ENCODE measurements around the gene PPP1R15A. TPM values are rescaled to one million over a fixed set of nuclear protein-coding genes. Genes with fewer than 3 reads are reported as not detected.
A peak's percentile ranks its signal among the peaks of the same experiment; 100 is the strongest.

PPP1R15A gene
- total and polyA plus RNA-seq, 2 of the 8 experiments (the other 6 are each of a cell fraction or from before 2014, with no cell fraction given): 4.1 to 14.0 TPM

DNA sequence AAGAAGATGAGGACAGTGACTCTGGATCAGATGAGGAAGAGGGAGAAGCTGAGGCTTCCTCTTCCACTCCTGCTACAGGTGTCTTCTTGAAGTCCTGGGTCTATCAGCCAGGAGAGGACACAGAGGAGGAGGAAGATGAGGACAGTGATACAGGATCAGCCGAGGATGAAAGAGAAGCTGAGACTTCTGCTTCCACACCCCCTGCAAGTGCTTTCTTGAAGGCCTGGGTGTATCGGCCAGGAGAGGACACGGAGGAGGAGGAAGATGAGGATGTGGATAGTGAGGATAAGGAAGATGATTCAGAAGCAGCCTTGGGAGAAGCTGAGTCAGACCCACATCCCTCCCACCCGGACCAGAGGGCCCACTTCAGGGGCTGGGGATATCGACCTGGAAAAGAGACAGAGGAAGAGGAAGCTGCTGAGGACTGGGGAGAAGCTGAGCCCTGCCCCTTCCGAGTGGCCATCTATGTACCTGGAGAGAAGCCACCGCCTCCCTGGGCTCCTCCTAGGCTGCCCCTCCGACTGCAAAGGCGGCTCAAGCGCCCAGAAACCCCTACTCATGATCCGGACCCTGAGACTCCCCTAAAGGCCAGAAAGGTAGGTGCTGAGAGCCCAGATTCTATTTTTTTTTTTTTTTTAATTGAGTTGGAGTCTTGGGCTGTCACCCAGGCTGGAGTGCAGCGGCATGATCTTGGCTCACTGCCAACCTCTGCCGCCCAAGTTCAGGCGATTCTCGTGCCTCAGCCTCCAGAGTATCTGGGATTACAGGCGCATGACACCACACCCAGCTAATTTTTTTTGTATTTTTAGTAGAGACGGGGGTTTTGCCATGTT, 2.3 kb downstream of the PPP1R15A start:
- CTCF ChIA-PET (ENCODE audit: partially characterized antibody): interaction anchor here (0.7 to 1.7 kb wide), 7 partner anchors 12 to 119 kb away, joined by 3 to 8 read pairs (median 4); partner anchors contain the start of gene RUVBL2
- H3K36me3 ChIP-seq (ENCODE audit: control insufficient read depth in 2 of 4, insufficient read depth in 4 of 4, low read length in 3 of 4): peaks cover 13 to 31% (median 21%) of the 10 kb centered on the region in 4 experiments; a peak in 7 of 8 replicates

More for the DNA sequence above, 2.3 kb downstream of the PPP1R15A start:
- Histone ChIP-seq H2AFZ (ENCODE audit: low read length) (no peak overlapping the region), H4K91ac (replicated peaks; ENCODE audit: insufficient read length, low read length) (no peak overlapping the region), H3K23ac (ENCODE audit: insufficient read length) (no peak overlapping the region), H4K5ac (ENCODE audit: insufficient read length, low read depth, low read length) (no peak overlapping the region), H3K27me3 (replicated peaks in 1 of 4; ENCODE audit: control insufficient read depth in 3 of 4, extremely low read depth in 1 of 4, insufficient read depth in 3 of 4, low read length in 3 of 4) (no peaks in the 10 kb centered on the region), H3K4ac (replicated peaks; ENCODE audit: insufficient read length, low read depth, low read length) (no peak overlapping the region), H2BK15ac (ENCODE audit: low read length) (no peak overlapping the region), H3K14ac (ENCODE audit: insufficient read length) (no peak overlapping the region), H3K23me2 (ENCODE audit: low read depth, low read length) (peaks cover 3% of the 10 kb centered on the region; the same call in 1 of the 2 replicates), H3K79me1 (ENCODE audit: low read depth, low read length) (peaks cover 9% of the 10 kb centered on the region), H2BK12ac (ENCODE audit: low read depth, low read length) (peak overlapping the region; percentile 14; the same call in 1 of the 2 replicates), H3K27ac (ENCODE audit: low read depth, low read length) (no peak overlapping the region), H2BK5ac (ENCODE audit: low read depth, low read length) (peak overlapping the region; percentile 79; the same call in 1 of the 2 replicates), H4K8ac (ENCODE audit: extremely low read depth, insufficient read depth, low read length) (peak overlapping the region; percentile 53; the same call in 1 of the 2 replicates), H4K20me1 (replicated peaks in 1 of 2; ENCODE audit: control insufficient read depth in 1 of 2, insufficient read depth in 2 of 2, low read length in 2 of 2) (peaks cover 9 to 13% of the 10 kb centered on the region in 2 experiments), H3K18ac (ENCODE audit: extremely low read depth, low read length) (no peak overlapping the region), H3K9me3 (ENCODE audit: insufficient read depth in 2 of 2, low read depth in 1 of 2, low read length in 1 of 2) (no peaks in the 10 kb centered on the region), H2BK120ac (replicated peaks; ENCODE audit: low read depth, low read length) (no peak overlapping the region), H3K4me3 (ENCODE audit: extremely low read depth in 1 of 4, insufficient read depth in 2 of 4, low read depth in 3 of 4, low read length in 4 of 4) (no peak overlapping the region), H3K56ac (replicated peaks; ENCODE audit: insufficient read length, low read depth, low read length) (no peak overlapping the region), H2AK5ac (ENCODE audit: low read depth, low read length) (no peak overlapping the region; the same call in 1 of the 2 replicates), H2BK20ac (ENCODE audit: low read length) (no peak overlapping the region), H3K9ac (replicated peaks in 1 of 4; ENCODE audit: extremely low read depth in 1 of 4, low read depth in 3 of 4, low read length in 3 of 4) (peak overlapping the region in 1 of 4 experiments; percentile 37; a peak in 3 of 7 replicates), H3K4me2 (ENCODE audit: insufficient read depth in 1 of 2, low read depth in 2 of 2, low read length in 2 of 2) (peak overlapping the region in 1 of 2 experiments; percentile 95; a peak in 2 of 4 replicates), H3K4me1 (replicated peaks in 1 of 4; ENCODE audit: control insufficient read depth in 3 of 4, insufficient read depth in 4 of 4, low read length in 3 of 4) (peaks cover 3 to 14% (median 4%) of the 10 kb centered on the region in 4 experiments; a peak in 5 of 7 replicates), H3K79me2 (ENCODE audit: control insufficient read depth in 1 of 2, insufficient read depth in 2 of 2, low read length in 2 of 2) (peaks cover 7 to 25% of the 10 kb centered on the region in 2 experiments; a peak in 3 of 4 replicates)
- POLR2A ChIA-PET (ENCODE audit: partially characterized antibody): interaction anchor here (0.6 to 7.2 kb wide), 18 partner anchors 9 to 570 kb away, joined by 3 to 115 read pairs (median 6); partner anchors contain the start of genes DBP, FAM83E, FTL and GYS1
- no peak for FAIRE-seq
- WGBS, 2 experiments (ENCODE audit: extremely low coverage in 1 of 2, insufficient coverage in 1 of 2, insufficient read length in 1 of 2, insufficient replicate concordance in 2 of 2, low coverage in 1 of 2, low lambda C conversion rate in 2 of 2, missing lambda C conversion rate in 1 of 2): 89% methylated on average over 15 of the region's 17 CpGs; no CpG with 5 or more reads in 1 of the 2 experiments
- no peak for DNase-seq (ENCODE audit: low read depth in 1 of 2, low spot score in 2 of 2)

All from H1 (cell line).